Measurements from ENCODE around the gene MED13L. TPM values are rescaled to one million over a fixed set of nuclear protein-coding genes. Genes with fewer than 3 reads are reported as not detected.
"Not testable (repeated sequence)": the region's sequence is repeated elsewhere in the genome, so short reads cannot be mapped to it uniquely, and the experiment has no call there.

MED13L gene
- polyA plus RNA-seq, 1 of the 3 experiments (the other 2 are of a cell fraction) = 17.1 TPM

DNA sequence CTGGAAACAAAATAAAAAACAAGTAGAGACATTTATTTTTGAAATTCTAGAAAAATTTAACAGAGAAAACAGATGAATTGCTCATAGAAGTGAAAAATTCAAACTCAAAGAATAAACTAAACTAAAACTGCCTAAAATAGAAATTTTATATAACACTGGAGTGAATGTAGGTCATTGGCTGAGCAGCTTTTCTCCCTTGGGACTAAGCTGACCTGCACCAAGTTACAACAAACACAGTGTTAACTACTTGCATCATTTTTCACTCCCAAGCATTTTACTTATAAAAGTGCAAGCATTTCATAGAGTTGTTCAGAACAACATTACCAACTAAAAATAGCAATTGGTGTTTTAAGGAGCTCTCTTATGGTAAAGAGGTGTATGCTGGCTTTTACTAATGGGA, 298.1 kb downstream of the MED13L start:
- no peak overlapping the region for H3K9ac ChIP-seq
- H2AFZ ChIP-seq (ENCODE audit: low read depth) = no peak overlapping the region
- peaks cover 4% of the 10 kb centered on the region for H3F3A ChIP-seq (replicated peaks; ENCODE audit: insufficient read depth)
- no peaks in the 10 kb centered on the region for H3K9me3 ChIP-seq
- H3K4me3 ChIP-seq (ENCODE audit: low read depth in 2 of 2, low read length in 1 of 2) = no peak overlapping the region
- POLR2A ChIA-PET = interaction anchor here (0.6 kb wide), 1 partner anchor 561 kb away, joined by 3 read pairs; no protein-coding TSS in a partner anchor
- H3K36me3 ChIP-seq (replicated peaks in 1 of 2; ENCODE audit: control insufficient read depth in 1 of 2, insufficient read depth in 2 of 2, low read length in 1 of 2) = peaks cover 63 to 84% of the 10 kb centered on the region in 2 experiments
- no peak for DNase-seq
- H3K27me3 ChIP-seq (ENCODE audit: insufficient read depth) = no peaks in the 10 kb centered on the region
- H3K9me2 ChIP-seq = no peaks in the 10 kb centered on the region
- H3K79me2 ChIP-seq (ENCODE audit: insufficient read depth) = peaks cover 53% of the 10 kb centered on the region
- H4K20me1 ChIP-seq (ENCODE audit: insufficient read depth) = no peaks in the 10 kb centered on the region; the same call in 1 of the 2 replicates
- no peak overlapping the region for H3K27ac ChIP-seq (ENCODE audit: low read depth in 2 of 2, low read length in 1 of 2)
- no peaks in the 10 kb centered on the region; a peak in 1 of 4 replicates for H3K4me1 ChIP-seq (ENCODE audit: control insufficient read depth in 1 of 2, insufficient read depth in 2 of 2, low read depth in 1 of 2, low read length in 1 of 2)
- TF ChIP-seq MEF2A (IDR thresholded peaks at IDR 0.05; ENCODE audit: borderline replicate concordance, low read depth) = no peak
- TF ChIP-seq FOSL2 (IDR thresholded peaks at IDR 0.05; ENCODE audit: borderline replicate concordance, low read depth) = no peak
- no peak for TF ChIP-seq EZH2phosphoT487 (IDR thresholded peaks at IDR 0.05; ENCODE audit: borderline replicate concordance, low read depth)
- no peak for TF ChIP-seq GABPA (IDR thresholded peaks at IDR 0.05; ENCODE audit: low read depth)
- TF ChIP-seq JUND (IDR thresholded peaks at IDR 0.05) = no peak
- no peak for TF ChIP-seq SIN3A (IDR thresholded peaks at IDR 0.05; ENCODE audit: borderline replicate concordance, low read depth, low read length)
- no peak for TF ChIP-seq POLR2AphosphoS5 (IDR thresholded peaks at IDR 0.05; ENCODE audit: low read depth, low read length)
- TF ChIP-seq TCF12 (IDR thresholded peaks at IDR 0.05) = no peak
- no peak for TF ChIP-seq SMC3 (IDR thresholded peaks at IDR 0.05; ENCODE audit: low read depth, low read length)
- no peak for TF ChIP-seq TAF1 (IDR thresholded peaks at IDR 0.05; ENCODE audit: borderline replicate concordance, low read depth, low read length)
- TF ChIP-seq, protein P1, sequence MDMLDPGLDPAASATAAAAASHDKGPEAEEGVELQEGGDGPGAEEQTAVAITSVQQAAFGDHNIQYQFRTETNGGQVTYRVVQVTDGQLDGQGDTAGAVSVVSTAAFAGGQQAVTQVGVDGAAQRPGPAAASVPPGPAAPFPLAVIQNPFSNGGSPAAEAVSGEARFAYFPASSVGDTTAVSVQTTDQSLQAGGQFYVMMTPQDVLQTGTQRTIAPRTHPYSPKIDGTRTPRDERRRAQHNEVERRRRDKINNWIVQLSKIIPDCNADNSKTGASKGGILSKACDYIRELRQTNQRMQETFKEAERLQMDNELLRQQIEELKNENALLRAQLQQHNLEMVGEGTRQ (IDR thresholded peaks at IDR 0.05; ENCODE audit: borderline replicate concordance, low read depth, low read length) = no peak
- no peak for TF ChIP-seq RXRA (IDR thresholded peaks at IDR 0.05; ENCODE audit: borderline replicate concordance, low read depth)
- TF ChIP-seq, protein P2, sequence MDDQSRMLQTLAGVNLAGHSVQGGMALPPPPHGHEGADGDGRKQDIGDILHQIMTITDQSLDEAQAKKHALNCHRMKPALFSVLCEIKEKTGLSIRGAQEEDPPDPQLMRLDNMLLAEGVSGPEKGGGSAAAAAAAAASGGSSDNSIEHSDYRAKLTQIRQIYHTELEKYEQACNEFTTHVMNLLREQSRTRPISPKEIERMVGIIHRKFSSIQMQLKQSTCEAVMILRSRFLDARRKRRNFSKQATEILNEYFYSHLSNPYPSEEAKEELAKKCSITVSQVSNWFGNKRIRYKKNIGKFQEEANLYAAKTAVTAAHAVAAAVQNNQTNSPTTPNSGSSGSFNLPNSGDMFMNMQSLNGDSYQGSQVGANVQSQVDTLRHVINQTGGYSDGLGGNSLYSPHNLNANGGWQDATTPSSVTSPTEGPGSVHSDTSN (IDR thresholded peaks at IDR 0.05) = no peak
- TF ChIP-seq, protein P3, sequence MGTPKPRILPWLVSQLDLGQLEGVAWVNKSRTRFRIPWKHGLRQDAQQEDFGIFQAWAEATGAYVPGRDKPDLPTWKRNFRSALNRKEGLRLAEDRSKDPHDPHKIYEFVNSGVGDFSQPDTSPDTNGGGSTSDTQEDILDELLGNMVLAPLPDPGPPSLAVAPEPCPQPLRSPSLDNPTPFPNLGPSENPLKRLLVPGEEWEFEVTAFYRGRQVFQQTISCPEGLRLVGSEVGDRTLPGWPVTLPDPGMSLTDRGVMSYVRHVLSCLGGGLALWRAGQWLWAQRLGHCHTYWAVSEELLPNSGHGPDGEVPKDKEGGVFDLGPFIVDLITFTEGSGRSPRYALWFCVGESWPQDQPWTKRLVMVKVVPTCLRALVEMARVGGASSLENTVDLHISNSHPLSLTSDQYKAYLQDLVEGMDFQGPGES (IDR thresholded peaks at IDR 0.05; ENCODE audit: low read depth, low read length) = no peak
- CTCF ChIA-PET = interaction anchor here (0.6 to 1.6 kb wide), 6 partner anchors 13 to 216 kb away, joined by 3 to 4 read pairs (median 3); no protein-coding TSS in a partner anchor
- H3K4me2 ChIP-seq = no peak overlapping the region

DNA sequence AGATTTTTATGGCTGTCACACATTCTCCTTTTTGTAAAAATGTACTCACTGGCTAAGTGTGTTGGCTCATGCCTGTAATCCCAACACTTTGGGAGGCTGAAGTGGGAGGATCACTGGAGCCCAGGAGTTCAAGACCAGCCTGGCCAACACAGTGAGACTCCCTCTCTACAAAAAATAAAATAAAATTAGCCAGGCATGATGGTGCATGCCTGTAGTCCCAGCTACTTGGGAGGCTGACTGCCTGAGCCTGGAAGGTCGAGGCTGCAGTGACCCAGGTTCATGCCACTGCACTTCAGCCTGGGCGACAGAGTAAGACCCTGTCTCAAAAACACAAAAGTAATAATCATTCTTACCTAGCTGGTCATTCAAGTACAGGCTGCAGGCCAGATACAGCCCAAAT, 300.7 kb downstream of the MED13L start:
- Histone ChIP-seq H3K79me2 (ENCODE audit: insufficient read depth) (peaks cover 41% of the 10 kb centered on the region), H3K36me3 (replicated peaks in 1 of 2; ENCODE audit: control insufficient read depth in 1 of 2, insufficient read depth in 2 of 2, low read length in 1 of 2) (peaks cover 57 to 83% of the 10 kb centered on the region in 2 experiments)
- CTCF ChIA-PET = interaction anchor here (1.0 to 2.2 kb wide), 3 partner anchors 22 to 121 kb away, joined by 3 to 12 read pairs (median 4); no protein-coding TSS in a partner anchor
- H3K4me2 ChIP-seq; H3K27me3 ChIP-seq (ENCODE audit: insufficient read depth); H3K9me2 ChIP-seq; DNase-seq; H3K4me1 ChIP-seq (ENCODE audit: control insufficient read depth in 1 of 2, insufficient read depth in 2 of 2, low read depth in 1 of 2, low read length in 1 of 2); H3K9ac ChIP-seq; POLR2A ChIA-PET; H4K20me1 ChIP-seq (ENCODE audit: insufficient read depth); H3F3A ChIP-seq (replicated peaks; ENCODE audit: insufficient read depth); H2AFZ ChIP-seq (ENCODE audit: low read depth); H3K27ac ChIP-seq (ENCODE audit: low read depth in 2 of 2, low read length in 1 of 2); H3K9me3 ChIP-seq; H3K4me3 ChIP-seq (ENCODE audit: low read depth in 2 of 2, low read length in 1 of 2): not testable (repeated sequence)
- 100% methylated on average over 2 of the region's 2 CpGs for WGBS (ENCODE audit: low lambda C conversion rate)

All from SK-N-SH (cell line).